ENCODE data around the gene ELP5. TPM values are rescaled to one million over a fixed set of nuclear protein-coding genes. Genes with fewer than 3 reads are reported as not detected.

Gene ELP5
- total RNA-seq, 1 donor from 2014 or later, result 37.6 TPM

DNA sequence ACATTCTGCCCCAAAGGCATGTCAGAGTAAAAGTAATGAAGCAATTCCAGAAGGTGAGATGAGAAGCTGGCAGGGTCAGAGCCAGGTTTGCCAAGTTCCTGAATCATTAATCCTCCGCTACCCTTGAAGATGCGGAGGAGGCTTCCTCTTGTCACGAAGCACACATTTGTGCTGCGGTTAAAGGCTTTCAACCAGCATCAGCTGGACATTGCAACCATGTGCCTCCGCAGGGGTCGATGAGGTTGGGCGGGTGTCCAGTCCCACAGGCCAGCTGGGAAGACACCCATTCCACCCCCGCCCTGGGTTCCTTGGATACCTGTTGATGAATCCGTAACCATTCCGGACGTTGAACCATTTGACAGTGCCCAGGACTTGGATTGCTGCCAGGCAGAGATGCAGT, 41.1 kb downstream of the ELP5 start:
- DNase-seq (ENCODE audit: extremely low spot score, unreplicated experiment), result no peak
- no peaks in the 10 kb centered on the region for H3K36me3 Mint-ChIP-seq (ENCODE audit: unreplicated experiment)
- peaks cover 24% of the 10 kb centered on the region for H3K4me1 Mint-ChIP-seq (ENCODE audit: unreplicated experiment)
- no peak overlapping the region for H3K27ac Mint-ChIP-seq (ENCODE audit: unreplicated experiment)
- TF ChIP-seq, protein P1, sequence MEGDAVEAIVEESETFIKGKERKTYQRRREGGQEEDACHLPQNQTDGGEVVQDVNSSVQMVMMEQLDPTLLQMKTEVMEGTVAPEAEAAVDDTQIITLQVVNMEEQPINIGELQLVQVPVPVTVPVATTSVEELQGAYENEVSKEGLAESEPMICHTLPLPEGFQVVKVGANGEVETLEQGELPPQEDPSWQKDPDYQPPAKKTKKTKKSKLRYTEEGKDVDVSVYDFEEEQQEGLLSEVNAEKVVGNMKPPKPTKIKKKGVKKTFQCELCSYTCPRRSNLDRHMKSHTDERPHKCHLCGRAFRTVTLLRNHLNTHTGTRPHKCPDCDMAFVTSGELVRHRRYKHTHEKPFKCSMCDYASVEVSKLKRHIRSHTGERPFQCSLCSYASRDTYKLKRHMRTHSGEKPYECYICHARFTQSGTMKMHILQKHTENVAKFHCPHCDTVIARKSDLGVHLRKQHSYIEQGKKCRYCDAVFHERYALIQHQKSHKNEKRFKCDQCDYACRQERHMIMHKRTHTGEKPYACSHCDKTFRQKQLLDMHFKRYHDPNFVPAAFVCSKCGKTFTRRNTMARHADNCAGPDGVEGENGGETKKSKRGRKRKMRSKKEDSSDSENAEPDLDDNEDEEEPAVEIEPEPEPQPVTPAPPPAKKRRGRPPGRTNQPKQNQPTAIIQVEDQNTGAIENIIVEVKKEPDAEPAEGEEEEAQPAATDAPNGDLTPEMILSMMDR (IDR thresholded peaks at IDR 0.05), result no peak
- H3K4me3 Mint-ChIP-seq (ENCODE audit: unreplicated experiment), result peak overlapping the region; percentile 52
- peaks cover 50% of the 10 kb centered on the region for H3K27me3 Mint-ChIP-seq (ENCODE audit: unreplicated experiment)
- no peaks in the 10 kb centered on the region for H3K9me3 Mint-ChIP-seq (ENCODE audit: unreplicated experiment)

DNA sequence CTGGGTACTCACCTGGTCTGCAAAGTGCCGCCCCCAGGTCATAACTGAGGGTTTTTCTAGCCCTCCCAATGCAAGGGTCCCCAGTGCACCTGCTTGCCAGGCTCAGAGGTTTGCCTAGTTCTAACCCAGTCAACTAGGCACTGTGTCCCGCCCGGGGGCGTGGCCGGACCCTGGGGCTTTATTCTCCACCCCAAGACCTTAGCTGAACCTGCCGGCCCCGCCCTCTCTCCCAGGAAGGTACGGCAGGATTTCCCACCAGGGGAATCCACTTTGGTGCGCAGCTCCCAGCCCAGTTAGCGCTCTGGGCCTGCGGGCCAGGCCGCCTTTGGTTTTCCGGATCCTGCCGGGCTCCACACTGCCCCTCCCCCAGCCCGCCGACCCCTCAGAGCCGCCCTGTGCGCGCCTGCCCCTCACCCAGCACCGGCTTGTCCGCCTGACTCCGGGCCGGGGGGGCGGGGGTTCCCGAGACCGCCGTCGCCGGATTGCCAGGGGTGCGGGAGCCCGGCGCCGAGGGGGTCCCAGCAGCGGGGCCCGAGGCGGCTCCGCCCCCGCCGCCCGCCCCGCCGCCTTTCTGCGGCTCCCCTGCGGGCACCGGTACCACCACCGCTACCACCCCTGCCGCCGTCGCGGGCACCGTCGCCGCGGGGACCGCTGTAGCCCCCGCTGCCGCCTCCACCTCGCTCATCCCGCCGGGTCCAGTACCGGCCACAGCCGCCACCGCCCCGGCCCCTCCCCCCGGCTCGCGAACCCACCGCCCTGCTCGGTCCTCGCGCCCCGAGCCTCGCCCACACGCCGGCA, 42.0 kb downstream of the ELP5 start:
- H3K4me1 Mint-ChIP-seq (ENCODE audit: unreplicated experiment), result peaks cover 24% of the 10 kb centered on the region
- H3K36me3 Mint-ChIP-seq (ENCODE audit: unreplicated experiment), result no peaks in the 10 kb centered on the region
- H3K9me3 Mint-ChIP-seq (ENCODE audit: unreplicated experiment), result no peaks in the 10 kb centered on the region
- peak overlapping the region; percentile 7 for H3K27ac Mint-ChIP-seq (ENCODE audit: unreplicated experiment)
- TF ChIP-seq, protein P1 (IDR thresholded peaks at IDR 0.05), result no peak
- H3K4me3 Mint-ChIP-seq (ENCODE audit: unreplicated experiment), result peak overlapping the region; percentile 52
- peaks cover 46% of the 10 kb centered on the region for H3K27me3 Mint-ChIP-seq (ENCODE audit: unreplicated experiment)
- no peak for DNase-seq (ENCODE audit: extremely low spot score, unreplicated experiment)

DNA sequence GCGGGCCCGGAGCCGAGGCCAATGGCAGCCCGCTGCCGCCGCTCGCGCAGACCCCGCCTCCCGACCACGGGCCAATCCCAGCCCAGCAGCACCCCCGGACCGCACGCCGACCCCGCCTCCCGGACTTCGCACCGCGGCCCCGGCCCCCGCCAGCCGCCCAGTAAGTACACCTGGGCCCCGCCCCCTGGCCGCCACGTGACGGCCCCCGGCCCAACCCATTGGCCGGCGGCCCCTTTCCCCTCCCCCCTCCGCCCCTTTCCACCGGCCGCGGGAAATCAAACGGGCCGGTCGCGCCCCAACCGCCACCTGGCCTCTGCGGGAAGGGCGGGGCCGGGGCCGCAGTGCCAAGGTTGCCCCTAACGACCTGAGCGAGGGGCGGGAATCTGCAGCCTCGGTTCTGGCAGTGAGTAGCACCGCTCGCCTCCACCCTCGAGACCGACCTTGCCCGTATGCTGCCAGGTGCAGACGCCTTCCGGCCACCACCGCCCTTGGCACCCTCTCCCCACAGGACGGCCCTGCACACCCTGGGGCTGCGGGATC, 42.7 kb downstream of the ELP5 start, which contains the start of gene YBX2:
YBX2 (minus strand) TSS at position 26 of the 540 bp plus-strand sequence. CDS start 139 bp downstream, outside the sequence.
- TF ChIP-seq, protein P1 (IDR thresholded peaks at IDR 0.05), result no peak
- peak within 1 kb of the TSS; percentile 64 for H3K4me3 Mint-ChIP-seq (ENCODE audit: unreplicated experiment)
- no peaks in the 10 kb centered on the region for H3K9me3 Mint-ChIP-seq (ENCODE audit: unreplicated experiment)
- H3K27me3 Mint-ChIP-seq (ENCODE audit: unreplicated experiment), result peaks cover 46% of the 10 kb centered on the region
- H3K4me1 Mint-ChIP-seq (ENCODE audit: unreplicated experiment), result peaks cover 24% of the 10 kb centered on the region
- peak within 1 kb of the TSS; percentile 7 for H3K27ac Mint-ChIP-seq (ENCODE audit: unreplicated experiment)
- H3K36me3 Mint-ChIP-seq (ENCODE audit: unreplicated experiment), result no peaks in the 10 kb centered on the region
- no peak for DNase-seq (ENCODE audit: extremely low spot score, unreplicated experiment)

DNA sequence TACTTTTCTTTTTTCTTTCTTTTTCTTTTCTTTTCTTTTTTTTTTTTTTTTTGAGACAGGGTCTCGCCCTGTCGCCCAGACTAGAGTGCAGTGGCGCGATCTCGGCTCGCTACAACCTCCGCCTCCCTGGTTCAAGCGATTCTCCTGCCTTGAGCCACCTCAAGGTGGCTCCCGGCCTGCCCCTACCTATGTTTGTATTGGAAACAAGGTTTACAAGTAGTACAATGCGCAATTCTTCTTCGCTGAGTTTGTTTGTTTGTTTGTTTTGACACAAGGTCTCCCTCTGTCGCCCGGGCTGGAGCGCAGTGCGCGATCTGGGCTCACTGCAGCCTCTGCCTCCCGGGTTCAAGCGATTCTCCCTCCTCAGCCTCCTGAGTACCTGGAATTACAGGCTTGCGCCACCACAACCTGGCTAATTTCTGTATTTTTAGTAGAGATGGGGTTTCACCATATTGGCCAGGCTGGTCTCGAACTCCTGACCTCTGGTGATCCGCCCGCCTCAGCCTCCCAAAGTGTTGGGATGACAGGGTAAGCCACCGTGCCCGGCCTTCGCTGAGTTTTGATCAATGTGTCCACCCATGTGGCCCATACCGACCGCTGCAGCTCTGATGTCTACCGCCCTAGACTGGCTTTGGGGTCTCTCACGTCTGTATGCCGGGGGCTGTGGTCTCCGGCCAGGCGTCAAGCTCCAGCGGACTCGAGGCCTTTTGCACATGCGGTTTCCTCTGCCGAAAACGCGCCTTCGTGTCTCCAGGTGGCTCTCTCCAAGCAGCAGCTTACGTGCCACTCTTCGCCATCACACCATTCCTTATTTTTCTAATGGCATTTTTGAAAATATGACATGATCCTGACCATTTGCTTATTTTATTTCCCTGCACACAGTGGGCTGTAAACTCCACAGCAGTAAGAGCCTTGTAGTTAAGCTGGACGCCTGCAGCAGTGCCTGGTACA, 43.5 kb downstream of the ELP5 start:
- H3K4me1 Mint-ChIP-seq (ENCODE audit: unreplicated experiment), result peaks cover 24% of the 10 kb centered on the region
- H3K36me3 Mint-ChIP-seq (ENCODE audit: unreplicated experiment), result no peaks in the 10 kb centered on the region
- DNase-seq (ENCODE audit: extremely low spot score, unreplicated experiment), result no peak
- no peak overlapping the region for H3K27ac Mint-ChIP-seq (ENCODE audit: unreplicated experiment)
- TF ChIP-seq, protein P1 (IDR thresholded peaks at IDR 0.05), result no peak
- no peaks in the 10 kb centered on the region for H3K9me3 Mint-ChIP-seq (ENCODE audit: unreplicated experiment)
- H3K4me3 Mint-ChIP-seq (ENCODE audit: unreplicated experiment), result peak overlapping the region; percentile 64
- peaks cover 49% of the 10 kb centered on the region for H3K27me3 Mint-ChIP-seq (ENCODE audit: unreplicated experiment)
